Neural cell (in vitro differentiated cells): Measurements from ENCODE around the gene ETNK2. TPM values are rescaled to one million over a fixed set of nuclear protein-coding genes. Genes with fewer than 3 reads are reported as not detected.

Experiments used
- H2AFZ ChIP-seq: fragments of 200-600, 300-800 bp; sonication (generic), shearing (Covaris generic); 2 replicates; pipeline ENCODE4 v1.6.0; 2014; ENCODE audit warnings: low read depth, mild to moderate bottlenecking, antibody characterized with exemption, low read length, moderate library complexity
- H3F3A ChIP-seq: fragments of 200-600 bp; shearing (Covaris generic); 2 replicates; pipeline ENCODE4 v1.6.1; 2016; ENCODE audit warnings: mild to moderate bottlenecking, moderate library complexity, mixed read lengths, antibody characterized with exemption, low read length; ENCODE audit not compliant: insufficient read depth, poor library complexity, severe bottlenecking
- H3K27ac ChIP-seq: fragments of 200-600, 300-800 bp; sonication (generic), shearing (Covaris generic); 2 replicates; pipeline ENCODE4 v1.5.1; 2014; ENCODE audit warnings: mild to moderate bottlenecking, low read length, moderate library complexity
- H3K27me3 ChIP-seq: fragments of 300-800, 200-600 bp; sonication (generic), shearing (Covaris generic); 2 replicates; pipeline ENCODE4 v1.6.0; 2014; ENCODE audit warnings: mild to moderate bottlenecking, low read depth, low read length, moderate library complexity; ENCODE audit not compliant: insufficient read depth
- H3K36me3 ChIP-seq: fragments of 300-800, 200-600 bp; sonication (generic), shearing (Covaris generic); 2 replicates; pipeline ENCODE4 v1.5.1; 2014; ENCODE audit warnings: mild to moderate bottlenecking, antibody characterized with exemption, low read length, moderate library complexity; ENCODE audit not compliant: insufficient read depth
- H3K4me2 ChIP-seq: fragments of 300-800, 200-600 bp; sonication (generic), shearing (Covaris generic); 2 replicates; pipeline ENCODE4 v1.6.0; 2014; ENCODE audit warnings: mild to moderate bottlenecking, low read length
- H3K4me3 ChIP-seq: fragments of 300-800, 200-600 bp; sonication (generic), shearing (Covaris generic); 2 replicates; pipeline ENCODE4 v1.5.1; 2014; ENCODE audit warnings: mild to moderate bottlenecking, low read length, moderate library complexity
- H3K79me2 ChIP-seq: fragments of 200-600 bp; shearing (Covaris generic); replicated peaks from 2 replicates; pipeline ENCODE4 v1.6.0; 2014; ENCODE audit warnings: mild to moderate bottlenecking, low read length, moderate library complexity; ENCODE audit not compliant: insufficient read depth
- H3K9ac ChIP-seq: fragments of 300-800, 200-600 bp; sonication (generic), shearing (Covaris generic); 2 replicates; pipeline ENCODE4 v1.6.1; 2016; ENCODE audit warnings: mild to moderate bottlenecking, low read length, mixed read lengths
- H3K9me2 ChIP-seq: fragments of 200-600 bp; shearing (Covaris generic); 2 replicates; pipeline ENCODE4 v1.6.1; 2016; ENCODE audit warnings: mild to moderate bottlenecking, low read length, mixed read lengths; ENCODE audit not compliant: insufficient read depth
- H3K9me3 ChIP-seq: fragments of 200-600, 300-800 bp; sonication (generic), shearing (Covaris generic); 2 replicates; pipeline ENCODE4 v1.6.1; 2016; ENCODE audit warnings: mild to moderate bottlenecking, mixed run types, low read length, moderate library complexity, mixed read lengths
- H4K20me1 ChIP-seq: fragments of 200-600 bp; shearing (Covaris generic); 2 replicates; pipeline ENCODE4 v1.6.1; 2016; ENCODE audit warnings: mild to moderate bottlenecking, mixed run types; ENCODE audit not compliant: insufficient read depth
- EP300 ChIP-seq: fragments of 450-650 bp; conservative IDR thresholded peaks from 2 replicates; pipeline ENCODE4 v1.6.1; 2014; ENCODE audit warnings: antibody characterized with exemption, mild to moderate bottlenecking, moderate library complexity; ENCODE audit not compliant: poor library complexity, severe bottlenecking
- EZH2 ChIP-seq: fragments of 200-600, 300-800 bp; shearing (Covaris generic), sonication (generic); IDR thresholded peaks from 2 replicates; pipeline ENCODE4 v1.6.1; 2014; ENCODE audit warnings: antibody characterized with exemption, low read length, borderline replicate concordance, mild to moderate bottlenecking; ENCODE audit not compliant: insufficient read depth, poor library complexity, severe bottlenecking
- MXI1 ChIP-seq: fragments of 450-650 bp; conservative IDR thresholded peaks from 2 replicates; pipeline ENCODE4 v1.6.1; 2014; ENCODE audit warnings: antibody characterized with exemption, mild to moderate bottlenecking; ENCODE audit not compliant: poor library complexity, severe bottlenecking
- POLR2AphosphoS5 ChIP-seq: IDR thresholded peaks from 2 replicates; pipeline ENCODE4 v1.6.1; 2012
- RAD21 ChIP-seq: fragments of 450-650 bp; conservative IDR thresholded peaks from 2 replicates; pipeline ENCODE4 v1.6.1; 2014; ENCODE audit warnings: antibody characterized with exemption, mild to moderate bottlenecking, moderate library complexity
- REST ChIP-seq: IDR thresholded peaks from 2 replicates; pipeline ENCODE4 v1.6.1; 2012; ENCODE audit warnings: borderline replicate concordance
- SMC3 ChIP-seq: fragments of 450-650 bp; conservative IDR thresholded peaks from 2 replicates; pipeline ENCODE4 v1.6.1; 2014; ENCODE audit warnings: antibody characterized with exemption, mild to moderate bottlenecking, moderate library complexity; ENCODE audit not compliant: poor library complexity
- TAF1 ChIP-seq: IDR thresholded peaks from 2 replicates; pipeline ENCODE4 v1.6.1; 2012; ENCODE audit warnings: low read depth
- polyA plus RNA-seq: library from polyadenylated mRNA; depleted of rRNA; stranded (reverse); fragments of >200 nt; gene quantifications from 2 replicates; pipeline ENCODE4 v1.2.3, GENCODE V29; 2014
- TF ChIP-seq, protein P1 (sequence below): fragments of 450-650 bp; IDR thresholded peaks from 2 replicates; pipeline ENCODE4 v1.5.1; 2014; ENCODE audit warnings: antibody characterized with exemption, mild to moderate bottlenecking, moderate library complexity; ENCODE audit not compliant: poor library complexity, severe bottlenecking

Gene ETNK2
- polyA plus RNA-seq, 1 donor from 2014 or later: 26.7 TPM

GRCh38 chr1:204112876-204113730, 38.7 kb downstream of the ETNK2 start:
- no peaks in the 10 kb centered on the region for H3F3A ChIP-seq
- no peak overlapping the region for H3K9ac ChIP-seq
- no peaks in the 10 kb centered on the region for H3K9me2 ChIP-seq
- no peaks in the 10 kb centered on the region for H4K20me1 ChIP-seq
- H3K27me3 ChIP-seq: peaks cover 48% of the 10 kb centered on the region
- no peaks in the 10 kb centered on the region for H3K9me3 ChIP-seq
- no peaks in the 10 kb centered on the region for H3K79me2 ChIP-seq
- no peak overlapping the region for H2AFZ ChIP-seq
- no peak overlapping the region for H3K4me2 ChIP-seq
- no peak overlapping the region for H3K27ac ChIP-seq
- no peak overlapping the region for H3K4me3 ChIP-seq
- no peaks in the 10 kb centered on the region for H3K36me3 ChIP-seq
- TF ChIP-seq REST (no peak), EZH2 (no peak), MXI1 (no peak), EP300 (no peak), SMC3 (no peak), TAF1 (no peak), POLR2AphosphoS5 (no peak), RAD21 (no peak)
- TF ChIP-seq, protein P1, sequence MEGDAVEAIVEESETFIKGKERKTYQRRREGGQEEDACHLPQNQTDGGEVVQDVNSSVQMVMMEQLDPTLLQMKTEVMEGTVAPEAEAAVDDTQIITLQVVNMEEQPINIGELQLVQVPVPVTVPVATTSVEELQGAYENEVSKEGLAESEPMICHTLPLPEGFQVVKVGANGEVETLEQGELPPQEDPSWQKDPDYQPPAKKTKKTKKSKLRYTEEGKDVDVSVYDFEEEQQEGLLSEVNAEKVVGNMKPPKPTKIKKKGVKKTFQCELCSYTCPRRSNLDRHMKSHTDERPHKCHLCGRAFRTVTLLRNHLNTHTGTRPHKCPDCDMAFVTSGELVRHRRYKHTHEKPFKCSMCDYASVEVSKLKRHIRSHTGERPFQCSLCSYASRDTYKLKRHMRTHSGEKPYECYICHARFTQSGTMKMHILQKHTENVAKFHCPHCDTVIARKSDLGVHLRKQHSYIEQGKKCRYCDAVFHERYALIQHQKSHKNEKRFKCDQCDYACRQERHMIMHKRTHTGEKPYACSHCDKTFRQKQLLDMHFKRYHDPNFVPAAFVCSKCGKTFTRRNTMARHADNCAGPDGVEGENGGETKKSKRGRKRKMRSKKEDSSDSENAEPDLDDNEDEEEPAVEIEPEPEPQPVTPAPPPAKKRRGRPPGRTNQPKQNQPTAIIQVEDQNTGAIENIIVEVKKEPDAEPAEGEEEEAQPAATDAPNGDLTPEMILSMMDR: no peak

- no peaks in the 10 kb centered on the region for H3K79me2 ChIP-seq
These were observed 40.8 kb downstream of the ETNK2 start for GRCh38 chr1:204110894-204111633.

More at GRCh38 chr1:204110894-204111633, 40.8 kb downstream of the ETNK2 start:
- Histone ChIP-seq H3K9me3 (no peaks in the 10 kb centered on the region), H3K27ac (no peak overlapping the region), H3K9me2 (no peaks in the 10 kb centered on the region), H2AFZ (no peak overlapping the region), H3K27me3 (peaks cover 69% of the 10 kb centered on the region), H3K4me3 (no peak overlapping the region), H3K36me3 (no peaks in the 10 kb centered on the region), H3K9ac (no peak overlapping the region), H4K20me1 (no peaks in the 10 kb centered on the region), H3K4me2 (no peak overlapping the region), H3F3A (no peaks in the 10 kb centered on the region)
- no peak for TF ChIP-seq EP300
- no peak for TF ChIP-seq EZH2
- TF ChIP-seq POLR2AphosphoS5: no peak
- no peak for TF ChIP-seq RAD21
